H9 (cell line): ENCODE measurements around the gene NCS1. TPM values are rescaled to one million over a fixed set of nuclear protein-coding genes. Genes with fewer than 3 reads are reported as not detected.

ENCODE experiments used
- DNase-seq: peaks from one replicate; pipeline ENCODE4 v3.0.0-alpha.2; 2017
- H2AFZ ChIP-seq: one replicate; pipeline ENCODE4 v1.6.1; 2013; ENCODE audit warnings: mild to moderate bottlenecking, low read length, control low read depth, moderate library complexity
- H2AK5ac ChIP-seq: 2 replicates; pipeline ENCODE4 v1.6.1; 2013; ENCODE audit warnings: low read length, control low read depth, mixed read lengths; ENCODE audit not compliant: insufficient read length
- H2BK120ac ChIP-seq: one replicate; pipeline ENCODE4 v1.6.1; 2013; ENCODE audit warnings: low read depth, mild to moderate bottlenecking, low read length, control low read depth, inconsistent platforms; ENCODE audit not compliant: poor library complexity, severe bottlenecking
- H2BK12ac ChIP-seq: 2 replicates; pipeline ENCODE4 v1.6.1; 2013; ENCODE audit warnings: low read length, control low read depth, mixed read lengths, low read depth; ENCODE audit not compliant: insufficient read length
- H2BK15ac ChIP-seq: 2 replicates; pipeline ENCODE4 v1.6.1; 2013; ENCODE audit warnings: low read depth, low read length, control low read depth
- H2BK20ac ChIP-seq: one replicate; pipeline ENCODE4 v1.6.1; 2013; ENCODE audit warnings: low read depth, mild to moderate bottlenecking, low read length, control low read depth, inconsistent platforms; ENCODE audit not compliant: poor library complexity, severe bottlenecking
- H2BK5ac ChIP-seq: 2 replicates; pipeline ENCODE4 v1.6.1; 2013; ENCODE audit warnings: low read length, control low read depth, mixed read lengths; ENCODE audit not compliant: insufficient read length
- H3K14ac ChIP-seq: 2 replicates; pipeline ENCODE4 v1.6.1; 2013; ENCODE audit warnings: low read length, control low read depth; ENCODE audit not compliant: insufficient read depth
- H3K18ac ChIP-seq: 2 replicates; pipeline ENCODE4 v1.6.1; 2013; ENCODE audit warnings: low read depth, mild to moderate bottlenecking, mixed read lengths, low read length, control low read depth; ENCODE audit not compliant: insufficient read length
- H3K23ac ChIP-seq: 2 replicates; pipeline ENCODE4 v1.6.1; 2013; ENCODE audit warnings: low read length, control low read depth, mixed read lengths, low read depth; ENCODE audit not compliant: insufficient read length
- H3K23me2 ChIP-seq: 2 replicates; pipeline ENCODE4 v1.6.1; 2013; ENCODE audit warnings: low read depth, mild to moderate bottlenecking, mixed read lengths, low read length, control low read depth; ENCODE audit not compliant: insufficient read length, poor library complexity, severe bottlenecking
- H3K27ac ChIP-seq: 2 replicates; pipeline ENCODE4 v1.5.1; 2013; ENCODE audit warnings: low read length, control low read depth, mixed read lengths, low read depth; ENCODE audit not compliant: insufficient read length
- H3K27me3 ChIP-seq: 2 replicates; pipeline ENCODE4 v1.6.1; 2013; ENCODE audit warnings: low read length, control low read depth, inconsistent platforms; ENCODE audit not compliant: insufficient read depth
- H3K4ac ChIP-seq: 2 replicates; pipeline ENCODE4 v1.6.1; 2013; ENCODE audit warnings: low read depth, mild to moderate bottlenecking, control low read depth, inconsistent platforms, low read length, moderate library complexity
- H3K4me1 ChIP-seq: 2 replicates; pipeline ENCODE4 v1.6.1; 2013; ENCODE audit warnings: low read length, control low read depth, inconsistent platforms; ENCODE audit not compliant: insufficient read depth
- H3K4me2 ChIP-seq: 2 replicates; pipeline ENCODE4 v1.6.1; 2013; ENCODE audit warnings: low read length, control low read depth, mixed read lengths; ENCODE audit not compliant: insufficient read length, insufficient read depth
- H3K56ac ChIP-seq: 2 replicates; pipeline ENCODE4 v1.6.1; 2013; ENCODE audit warnings: low read depth, mild to moderate bottlenecking, mixed read lengths, low read length, control low read depth; ENCODE audit not compliant: insufficient read length
- H3K79me1 ChIP-seq: 2 replicates; pipeline ENCODE4 v1.6.1; 2013; ENCODE audit warnings: low read depth, mild to moderate bottlenecking, moderate library complexity, low read length, control low read depth, inconsistent platforms; ENCODE audit not compliant: insufficient read depth, poor library complexity, severe bottlenecking
- H3K79me2 ChIP-seq: 2 replicates; pipeline ENCODE4 v1.6.1; 2013; ENCODE audit warnings: low read length, control low read depth, inconsistent platforms; ENCODE audit not compliant: insufficient read depth
- H3K9ac ChIP-seq: 2 replicates; pipeline ENCODE4 v1.6.1; 2013; ENCODE audit warnings: low read length, control low read depth, mixed read lengths; ENCODE audit not compliant: insufficient read length; ENCODE audit errors: extremely low read depth
- H3K9me3 ChIP-seq: one replicate; pipeline ENCODE4 v1.6.1; 2013; ENCODE audit warnings: low read depth, low read length, inconsistent platforms; ENCODE audit not compliant: control insufficient read depth
- H3T11ph ChIP-seq: one replicate; pipeline ENCODE4 v1.6.1; 2013; ENCODE audit warnings: mild to moderate bottlenecking, low read length, control low read depth, inconsistent platforms
- H4K20me1 ChIP-seq: one replicate; pipeline ENCODE4 v1.6.1; 2013; ENCODE audit not compliant: control insufficient read depth, insufficient read length, insufficient read depth
- H4K5ac ChIP-seq: 2 replicates; pipeline ENCODE4 v1.6.1; 2013; ENCODE audit warnings: low read depth, mild to moderate bottlenecking, mixed read lengths, low read length, control low read depth; ENCODE audit not compliant: insufficient read length
- H4K8ac ChIP-seq: replicated peaks from 2 replicates; pipeline ENCODE4 v1.6.1; 2013; ENCODE audit warnings: low read length, control low read depth, mixed read lengths, low read depth; ENCODE audit not compliant: insufficient read length
- H4K91ac ChIP-seq: 2 replicates; pipeline ENCODE4 v1.6.1; 2013; ENCODE audit warnings: low read depth, mild to moderate bottlenecking, moderate library complexity, mixed read lengths, low read length, control low read depth; ENCODE audit not compliant: insufficient read length
- H3K27ac Mint-ChIP-seq, 3 experiments: 2 replicates in 2 of 3; 3 replicates in 1 of 3; pipeline ENCODE4 v1.8.0; 2020 to 2021; ENCODE audit warnings: mixed read lengths in 3 of 3, mild to moderate bottlenecking in 1 of 3, moderate library complexity in 1 of 3
- H3K27me3 Mint-ChIP-seq: 2 replicates; pipeline ENCODE4 v1.8.0; 2021; ENCODE audit warnings: low read depth, mild to moderate bottlenecking, moderate library complexity, mixed read lengths
- H3K36me3 Mint-ChIP-seq, 3 experiments: 2 replicates in 2 of 3; 3 replicates in 1 of 3; pipeline ENCODE4 v1.8.0; 2020 to 2021; ENCODE audit warnings: low read depth in 3 of 3, mixed read lengths in 3 of 3; ENCODE audit not compliant: insufficient read depth in 1 of 3
- H3K4me1 Mint-ChIP-seq, 2 experiments: 2 replicates each; pipeline ENCODE4 v1.8.0; 2020; ENCODE audit warnings: mixed read lengths in 2 of 2
- H3K4me3 Mint-ChIP-seq, 2 experiments: 2 replicates in 1 of 2; 3 replicates in 1 of 2; pipeline ENCODE4 v1.8.0; 2020 to 2021; ENCODE audit warnings: mild to moderate bottlenecking in 2 of 2, mixed read lengths in 2 of 2, moderate library complexity in 1 of 2
- H3K9me3 Mint-ChIP-seq, 2 experiments: 2 replicates in 1 of 2; 3 replicates in 1 of 2; pipeline ENCODE4 v1.8.0; 2020; ENCODE audit warnings: mild to moderate bottlenecking in 2 of 2, mixed read lengths in 2 of 2, moderate library complexity in 1 of 2
- WGBS: extraction: QIAGEN DNeasy Blood & Tissue Kit; methylation state at CpG from one replicate; pipeline ENCODE4 v1.1.7; 2013; ENCODE audit warnings: missing lambda C conversion rate, low lambda C conversion rate, mixed read lengths; ENCODE audit not compliant: insufficient read length; ENCODE audit errors: extremely low coverage; 5-methylcytosine and 5-hydroxymethylcytosine counted together
- total RNA-seq: library from RNA; stranded (reverse); gene quantifications from 2 replicates; pipeline ENCODE4 v1.2.1, GENCODE V29; 2021
- TF ChIP-seq, protein P1 (sequence below): fragments of 200-600 bp; sonication (generic); conservative IDR thresholded peaks from 3 replicates; pipeline ENCODE4 v1.8.0; 2021; ENCODE audit warnings: antibody characterized with exemption, mild to moderate bottlenecking

Gene NCS1
- total RNA-seq, 1 experiment from 2014 or later: 38.1 TPM

GRCh38 chr9:130255631-130256134 lies 83.5 kb downstream of the NCS1 start:
- Histone ChIP-seq H3K23me2 (no peaks in the 10 kb centered on the region), H4K20me1 (no peaks in the 10 kb centered on the region)
- H3K27ac Mint-ChIP-seq: no peak overlapping the region

More at GRCh38 chr9:130255631-130256134, 83.5 kb downstream of the NCS1 start:
- Histone ChIP-seq H3K4ac (no peak overlapping the region), H3K56ac (no peak overlapping the region), H3K4me2 (no peak overlapping the region), H3K79me2 (no peaks in the 10 kb centered on the region), H3K23ac (no peak overlapping the region), H2AFZ (no peak overlapping the region), H3K14ac (no peak overlapping the region), H3K9ac (no peak overlapping the region), H4K91ac (no peak overlapping the region), H2AK5ac (no peak overlapping the region), H2BK20ac (no peak overlapping the region), H4K5ac (no peak overlapping the region), H3K9me3 (no peaks in the 10 kb centered on the region), H4K8ac (no peak overlapping the region), H3K79me1 (no peaks in the 10 kb centered on the region), H2BK15ac (no peak overlapping the region), H3K27me3 (no peaks in the 10 kb centered on the region), H3K18ac (no peak overlapping the region), H2BK5ac (no peak overlapping the region), H3K27ac (no peak overlapping the region), H2BK120ac (no peak overlapping the region), H2BK12ac (no peak overlapping the region), H3K4me1 (no peaks in the 10 kb centered on the region), H3T11ph (no peak overlapping the region)
- H3K36me3 Mint-ChIP-seq: peaks cover 5 to 21% (median 7%) of the 10 kb centered on the region in 3 experiments; a peak in 5 of 7 replicates
- TF ChIP-seq, protein P1, sequence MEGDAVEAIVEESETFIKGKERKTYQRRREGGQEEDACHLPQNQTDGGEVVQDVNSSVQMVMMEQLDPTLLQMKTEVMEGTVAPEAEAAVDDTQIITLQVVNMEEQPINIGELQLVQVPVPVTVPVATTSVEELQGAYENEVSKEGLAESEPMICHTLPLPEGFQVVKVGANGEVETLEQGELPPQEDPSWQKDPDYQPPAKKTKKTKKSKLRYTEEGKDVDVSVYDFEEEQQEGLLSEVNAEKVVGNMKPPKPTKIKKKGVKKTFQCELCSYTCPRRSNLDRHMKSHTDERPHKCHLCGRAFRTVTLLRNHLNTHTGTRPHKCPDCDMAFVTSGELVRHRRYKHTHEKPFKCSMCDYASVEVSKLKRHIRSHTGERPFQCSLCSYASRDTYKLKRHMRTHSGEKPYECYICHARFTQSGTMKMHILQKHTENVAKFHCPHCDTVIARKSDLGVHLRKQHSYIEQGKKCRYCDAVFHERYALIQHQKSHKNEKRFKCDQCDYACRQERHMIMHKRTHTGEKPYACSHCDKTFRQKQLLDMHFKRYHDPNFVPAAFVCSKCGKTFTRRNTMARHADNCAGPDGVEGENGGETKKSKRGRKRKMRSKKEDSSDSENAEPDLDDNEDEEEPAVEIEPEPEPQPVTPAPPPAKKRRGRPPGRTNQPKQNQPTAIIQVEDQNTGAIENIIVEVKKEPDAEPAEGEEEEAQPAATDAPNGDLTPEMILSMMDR: no peak
- no peaks in the 10 kb centered on the region; the same call in none of the 2 replicates for H3K27me3 Mint-ChIP-seq
- H3K4me1 Mint-ChIP-seq: peaks cover 8 to 14% of the 10 kb centered on the region in 2 experiments
- peaks cover 13 to 16% of the 10 kb centered on the region in 2 experiments for H3K9me3 Mint-ChIP-seq
- H3K4me3 Mint-ChIP-seq: no peak overlapping the region
- DNase-seq: no peak
- WGBS: no CpG with 5 or more reads among the region's 5 CpGs
